Neural cell (in vitro differentiated cells): ENCODE results near the gene LIMS2. TPM values are rescaled to one million over a fixed set of nuclear protein-coding genes. Genes with fewer than 3 reads are reported as not detected.

Experiments
- polyA plus RNA-seq: library from polyadenylated mRNA; depleted of rRNA; stranded (reverse); fragments of >200 nt; gene quantifications from 2 replicates; pipeline ENCODE4 v1.2.3, GENCODE V29; 2014

The LIMS2 gene
- polyA plus RNA-seq, 1 donor from 2014 or later: not detected

Other genes with a start within 250 kb of the LIMS2 start
- 39.2 and 49.3 TPM in 2 replicates for gene IWS1, start 149.0 kb downstream of the LIMS2 start, polyA plus RNA-seq
- gene MYO7B, start 139.8 kb downstream of the LIMS2 start, polyA plus RNA-seq: 0.16 TPM in 1 of 2 replicates, not detected in the other
- gene GPR17, start 29.4 kb downstream of the LIMS2 start, polyA plus RNA-seq: not detected in 2 replicates
- 6.2 and 6.9 TPM in 2 replicates for gene SFT2D3, start 26.0 kb upstream of the LIMS2 start, polyA plus RNA-seq
- 58.0 and 58.7 TPM in 2 replicates for gene WDR33, start 135.6 kb upstream of the LIMS2 start, polyA plus RNA-seq
- gene POLR2D, start 182.6 kb upstream of the LIMS2 start, polyA plus RNA-seq: 20.8 and 27.2 TPM in 2 replicates
- 19.5 and 23.3 TPM in 2 replicates for gene AMMECR1L, start 210.4 kb upstream of the LIMS2 start, polyA plus RNA-seq